Activated effector memory CD4-positive, alpha-beta T cell treated with anti-CD3 and anti-CD28 coated beads, Interleukin-2, amount 50 U/mL, for 16 hours (primary cell): Measurements from ENCODE around the gene KDM4B.

Experiments
- DNase-seq: peaks from one replicate; pipeline ENCODE4 v3.0.0-alpha.2; 2020

Gene KDM4B

DNA sequence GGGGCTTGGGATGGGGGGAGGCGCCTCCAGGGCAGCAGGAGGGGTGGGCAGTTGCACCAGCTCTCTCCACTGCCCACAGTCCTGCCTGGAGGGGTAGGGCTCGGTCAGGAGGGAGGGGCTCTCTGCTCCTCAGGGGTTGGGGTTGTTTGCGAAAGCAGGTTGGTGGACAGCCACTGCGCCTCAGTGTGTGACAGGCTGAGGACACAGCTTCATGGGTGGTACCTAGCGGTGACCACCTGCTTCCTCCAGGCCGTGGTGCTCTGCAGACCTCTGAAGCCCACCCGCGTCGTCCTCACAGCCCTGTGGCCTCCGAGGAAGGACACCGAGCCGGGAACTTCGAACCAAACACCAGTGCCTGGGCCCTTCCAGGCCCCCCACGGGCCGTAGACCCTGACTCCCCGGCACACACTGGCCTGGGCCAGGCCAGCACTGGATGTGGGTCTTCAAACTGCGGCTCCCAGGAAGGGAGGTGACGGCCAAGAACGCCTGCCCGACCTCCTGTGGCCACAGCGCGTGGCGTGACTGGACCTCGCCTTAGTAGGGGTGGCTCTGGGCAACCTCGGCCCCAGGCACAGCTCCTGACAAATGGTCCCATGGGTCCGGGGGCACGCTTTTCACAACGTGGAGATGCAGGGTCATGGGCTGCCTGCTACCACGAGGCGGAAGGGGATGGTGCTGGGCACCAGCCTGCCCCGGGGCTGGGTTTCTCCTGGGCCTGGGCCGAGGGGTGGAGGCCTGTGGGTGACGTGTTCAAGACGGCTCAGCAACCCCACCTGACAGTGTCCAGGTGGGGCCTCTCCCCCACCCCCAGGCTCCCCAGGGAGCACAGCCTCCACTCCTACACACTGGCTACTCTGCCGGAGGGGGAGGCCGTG, 173.2 kb downstream of the KDM4B start:
- DNase-seq = no peak

DNA sequence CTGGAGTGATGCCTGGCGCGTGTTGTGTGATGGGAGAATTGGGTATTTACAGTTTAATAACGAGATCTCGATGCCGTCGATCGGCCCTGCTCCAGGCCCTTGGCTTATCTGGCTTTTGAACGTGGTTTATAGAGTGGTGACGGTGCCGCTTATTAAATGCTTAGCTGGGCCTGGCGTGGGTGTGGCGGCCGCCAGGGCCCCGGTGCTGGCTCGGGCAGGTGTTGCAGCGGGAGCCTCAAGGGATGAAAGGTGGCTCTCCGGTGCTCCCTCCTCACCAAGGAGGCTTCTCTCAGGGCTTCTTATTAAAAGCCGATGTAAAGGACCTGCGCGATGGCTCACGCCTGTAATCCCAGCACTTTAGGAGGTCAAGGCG, 173.8 kb downstream of the KDM4B start:
- no peak for DNase-seq

DNA sequence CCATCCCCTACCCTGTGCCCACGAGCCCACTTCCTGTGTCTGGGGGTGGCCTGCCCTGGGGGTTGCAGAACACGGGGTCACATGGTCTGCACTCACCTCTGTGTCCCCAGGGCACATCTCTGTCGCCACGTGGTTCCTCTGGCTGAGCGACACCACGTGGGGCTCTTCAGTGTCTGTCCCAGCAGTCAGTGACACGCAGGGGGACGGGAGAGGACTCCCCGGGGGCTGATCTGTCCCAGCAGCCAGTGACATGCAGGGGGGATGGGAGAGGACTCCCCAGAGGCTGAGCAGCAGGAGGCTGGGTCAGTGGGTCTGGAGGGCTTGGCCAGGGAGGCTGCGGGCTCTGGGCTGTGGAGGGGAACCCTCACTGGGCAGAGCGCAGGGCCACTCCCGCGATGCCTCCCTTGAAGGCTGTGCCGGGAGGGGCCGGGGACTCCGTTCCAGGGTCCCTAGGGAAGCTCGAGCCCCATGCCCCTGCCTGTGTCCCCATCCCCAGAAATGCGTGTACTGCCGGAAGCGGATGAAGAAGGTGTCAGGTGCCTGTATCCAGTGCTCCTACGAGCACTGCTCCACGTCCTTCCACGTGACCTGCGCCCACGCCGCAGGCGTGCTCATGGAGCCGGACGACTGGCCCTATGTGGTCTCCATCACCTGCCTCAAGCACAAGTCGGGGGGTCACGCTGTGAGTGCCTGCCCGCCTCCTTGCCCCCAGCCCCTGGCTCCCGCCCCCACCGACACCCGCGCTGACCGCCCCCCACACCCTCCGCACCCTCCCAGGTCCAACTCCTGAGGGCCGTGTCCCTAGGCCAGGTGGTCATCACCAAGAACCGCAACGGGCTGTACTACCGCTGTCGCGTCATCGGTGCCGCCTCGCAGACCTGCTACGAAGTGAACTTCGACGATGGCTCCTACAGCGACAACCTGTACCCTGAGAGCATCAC, 174.8 kb downstream of the KDM4B start:
- no peak for DNase-seq

DNA sequence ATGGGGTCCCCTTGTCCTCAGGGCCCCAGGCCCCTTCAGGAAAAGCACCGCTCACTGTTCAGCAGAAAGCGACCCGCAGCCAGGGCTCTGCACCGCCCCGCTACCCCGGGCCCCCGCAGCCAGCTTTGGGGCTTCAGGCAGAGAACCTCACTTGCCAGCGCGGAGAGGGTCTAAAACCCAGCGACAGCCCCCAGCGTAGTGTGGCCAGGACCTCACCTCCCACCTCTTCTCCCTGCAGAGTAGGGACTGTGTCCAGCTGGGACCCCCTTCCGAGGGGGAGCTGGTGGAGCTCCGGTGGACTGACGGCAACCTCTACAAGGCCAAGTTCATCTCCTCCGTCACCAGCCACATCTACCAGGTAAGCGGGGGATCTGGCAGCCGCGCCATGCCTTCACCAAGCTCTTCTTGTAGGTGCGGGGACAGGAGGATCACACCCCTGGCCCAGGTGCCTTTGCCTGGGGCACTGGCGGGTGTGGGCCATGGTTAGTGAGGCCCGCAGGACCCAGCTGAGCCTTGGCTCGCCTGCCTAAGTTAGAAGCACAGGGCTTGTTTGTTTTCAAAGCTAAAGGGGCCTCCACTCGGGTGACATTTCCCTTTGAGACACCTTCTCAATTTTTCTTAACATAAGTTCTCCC, 175.7 kb downstream of the KDM4B start:
- DNase-seq = no peak

DNA sequence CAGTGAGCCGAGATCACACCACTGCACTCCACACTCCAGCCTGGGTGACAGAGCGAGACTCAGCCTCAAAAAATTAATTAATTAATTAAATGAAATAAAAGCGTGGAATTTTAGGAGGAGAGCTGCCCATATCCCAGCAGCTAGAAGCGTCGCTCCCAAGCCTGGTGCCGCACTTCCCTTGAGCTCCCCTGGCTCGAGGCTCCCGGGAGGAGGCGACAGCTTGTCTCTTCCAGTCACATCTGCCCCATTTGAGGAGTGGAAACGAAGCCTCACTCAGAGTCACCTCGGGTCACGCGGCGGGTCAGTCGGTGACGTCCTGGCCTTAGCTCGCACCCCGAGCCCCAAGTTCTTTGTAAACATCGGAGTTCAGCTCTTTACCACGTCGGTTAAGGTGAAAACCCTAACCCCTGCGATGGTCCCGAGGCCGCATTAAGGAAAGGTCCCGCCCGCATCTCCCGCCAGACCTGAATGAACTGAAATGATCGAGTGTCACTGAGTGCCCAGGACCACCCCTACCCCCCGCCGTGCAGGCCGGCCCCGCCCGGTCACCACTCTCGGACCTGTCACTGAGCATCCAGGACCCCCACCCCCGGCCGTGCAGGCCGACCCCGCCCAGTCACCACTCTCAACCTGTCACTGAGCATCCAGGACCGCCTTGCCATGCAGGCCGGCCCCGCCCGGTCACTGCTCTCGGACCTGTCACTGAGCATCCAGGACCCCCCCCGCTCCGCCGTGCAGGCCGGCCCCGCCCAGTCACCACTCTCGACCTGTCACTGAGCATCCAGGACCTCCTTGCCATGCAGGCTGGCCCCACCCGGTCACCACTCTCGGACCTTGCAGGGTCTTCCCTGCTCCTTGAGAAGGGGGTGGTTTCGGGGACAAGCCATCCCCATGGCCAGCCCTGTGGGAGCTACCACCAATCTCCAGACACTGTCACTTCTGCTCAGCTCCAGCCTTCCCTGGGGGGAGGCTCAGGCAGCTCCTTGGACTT, 176.9 kb downstream of the KDM4B start:
- DNase-seq = no peak

DNA sequence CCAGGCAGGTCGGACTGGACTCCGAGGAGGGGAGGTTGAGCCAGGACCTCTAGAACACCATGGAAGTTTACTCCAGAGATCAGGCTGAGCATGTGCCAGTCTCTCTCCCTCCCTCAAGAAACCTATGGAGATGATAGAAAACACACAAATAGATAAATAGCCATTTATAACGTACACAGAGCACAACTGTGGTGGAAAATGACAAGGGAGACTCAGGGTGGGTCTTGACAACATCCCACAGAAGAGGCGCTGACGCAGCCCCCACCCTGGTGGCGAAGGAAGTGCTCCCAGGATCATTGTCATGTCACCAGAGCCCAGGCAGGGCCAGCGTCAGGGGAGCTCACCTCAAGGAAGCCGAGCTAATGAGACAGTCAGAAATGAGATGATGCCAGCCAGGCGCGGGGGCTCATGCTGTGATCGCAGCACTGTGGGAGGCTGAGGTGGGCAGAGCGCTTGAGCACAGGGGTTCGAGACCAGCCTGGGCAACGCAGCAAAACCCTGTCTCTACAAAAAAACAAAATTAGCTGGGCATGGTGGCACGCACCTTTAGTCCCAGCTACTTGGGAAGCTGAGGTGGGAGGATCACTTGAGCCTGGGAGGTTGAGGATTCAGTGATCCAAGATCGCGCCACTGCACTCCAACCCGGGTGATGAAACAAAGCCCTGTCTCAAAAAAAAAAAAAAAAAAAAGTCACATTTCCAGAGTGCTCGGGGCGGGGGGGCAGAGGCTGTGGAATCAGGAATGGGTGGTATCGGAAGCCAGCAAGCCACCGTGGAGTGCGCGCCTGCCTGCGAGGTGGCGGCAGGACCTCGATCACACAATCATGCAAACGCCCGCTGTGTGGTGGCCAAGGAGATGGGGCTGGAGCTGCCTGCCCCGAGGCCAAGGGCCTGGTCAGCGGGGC, 178.4 kb downstream of the KDM4B start:
- DNase-seq = no peak

DNA sequence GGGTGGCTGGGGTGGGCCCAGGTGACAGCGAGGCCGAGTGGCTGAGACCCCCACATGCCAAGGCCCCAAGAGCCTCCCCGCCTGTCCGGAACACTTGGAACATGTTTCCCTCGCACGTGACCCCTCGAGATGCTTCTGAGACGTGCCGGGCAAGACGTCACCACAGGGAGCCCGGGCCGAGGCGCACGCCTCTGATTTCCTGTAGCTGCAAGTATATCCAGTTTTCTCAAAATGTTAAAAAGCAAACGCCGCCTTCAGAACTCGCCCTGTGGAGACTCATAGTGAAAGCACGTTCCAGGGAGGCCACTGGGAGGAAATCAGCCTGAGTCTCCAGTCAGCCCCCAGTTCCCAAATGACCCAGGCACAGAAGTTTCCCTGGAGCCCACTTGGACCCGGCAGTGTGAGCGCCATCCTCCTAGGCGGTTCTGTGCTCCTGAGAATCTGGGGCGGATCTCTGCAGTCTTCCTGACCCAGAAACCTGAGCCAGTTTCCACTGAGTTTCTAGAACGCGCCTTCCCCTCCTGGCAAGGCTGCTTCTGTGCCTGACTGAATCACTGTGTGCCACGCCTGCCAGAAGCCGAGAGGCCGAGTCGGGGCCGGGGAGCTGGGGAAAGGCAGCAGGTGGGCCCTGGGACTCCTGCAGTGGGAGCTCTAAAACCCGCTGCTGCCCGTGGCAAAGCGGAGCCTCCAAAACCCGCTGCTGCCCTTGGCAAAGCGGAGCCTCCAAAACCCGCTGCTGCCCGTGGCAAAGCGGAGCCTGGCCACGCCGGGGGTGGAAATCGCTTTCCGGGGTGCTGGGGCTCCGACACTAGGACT, 179.3 kb downstream of the KDM4B start:
- no peak for DNase-seq

DNA sequence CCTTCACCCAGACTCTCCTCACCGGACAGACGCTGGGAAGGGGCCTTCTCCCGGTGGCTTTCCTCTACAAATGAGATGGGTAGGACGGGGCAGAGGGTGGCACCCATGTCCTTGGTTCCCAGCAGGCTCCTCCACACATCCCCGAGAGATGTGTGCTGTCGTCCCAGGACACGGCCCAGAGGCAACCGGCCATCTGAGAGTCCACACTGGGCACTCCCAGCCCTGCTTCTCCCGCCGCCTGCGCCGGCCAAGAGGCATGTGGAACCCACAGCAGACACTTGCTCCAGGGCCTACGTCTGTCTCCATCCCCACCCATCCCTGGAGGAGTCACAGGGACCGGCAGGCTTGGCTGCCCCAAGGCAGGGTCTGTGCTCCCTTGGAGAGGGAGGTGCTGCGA, 179.9 kb downstream of the KDM4B start:
- DNase-seq = no peak

DNA sequence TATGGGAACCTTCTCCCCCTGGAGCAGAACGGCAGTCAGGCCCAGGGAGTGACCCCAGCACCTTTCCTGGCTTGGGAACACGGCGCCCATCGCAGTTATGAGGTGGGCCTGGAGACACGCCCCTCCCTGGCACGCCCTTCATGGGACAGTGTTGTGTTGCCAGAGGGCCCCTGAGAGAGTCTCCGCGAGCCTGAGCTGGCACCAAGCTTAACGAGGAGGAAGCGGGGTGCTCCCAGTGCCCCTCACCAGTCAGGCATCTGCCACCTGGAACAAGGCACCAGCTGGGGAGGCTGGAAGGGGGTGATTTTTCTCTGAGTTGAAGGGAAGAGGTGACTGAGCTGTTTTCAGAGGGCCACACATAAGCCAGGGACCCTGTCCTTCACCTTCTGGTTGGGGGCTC, 180.6 kb downstream of the KDM4B start:
- DNase-seq = peak; percentile 55

DNA sequence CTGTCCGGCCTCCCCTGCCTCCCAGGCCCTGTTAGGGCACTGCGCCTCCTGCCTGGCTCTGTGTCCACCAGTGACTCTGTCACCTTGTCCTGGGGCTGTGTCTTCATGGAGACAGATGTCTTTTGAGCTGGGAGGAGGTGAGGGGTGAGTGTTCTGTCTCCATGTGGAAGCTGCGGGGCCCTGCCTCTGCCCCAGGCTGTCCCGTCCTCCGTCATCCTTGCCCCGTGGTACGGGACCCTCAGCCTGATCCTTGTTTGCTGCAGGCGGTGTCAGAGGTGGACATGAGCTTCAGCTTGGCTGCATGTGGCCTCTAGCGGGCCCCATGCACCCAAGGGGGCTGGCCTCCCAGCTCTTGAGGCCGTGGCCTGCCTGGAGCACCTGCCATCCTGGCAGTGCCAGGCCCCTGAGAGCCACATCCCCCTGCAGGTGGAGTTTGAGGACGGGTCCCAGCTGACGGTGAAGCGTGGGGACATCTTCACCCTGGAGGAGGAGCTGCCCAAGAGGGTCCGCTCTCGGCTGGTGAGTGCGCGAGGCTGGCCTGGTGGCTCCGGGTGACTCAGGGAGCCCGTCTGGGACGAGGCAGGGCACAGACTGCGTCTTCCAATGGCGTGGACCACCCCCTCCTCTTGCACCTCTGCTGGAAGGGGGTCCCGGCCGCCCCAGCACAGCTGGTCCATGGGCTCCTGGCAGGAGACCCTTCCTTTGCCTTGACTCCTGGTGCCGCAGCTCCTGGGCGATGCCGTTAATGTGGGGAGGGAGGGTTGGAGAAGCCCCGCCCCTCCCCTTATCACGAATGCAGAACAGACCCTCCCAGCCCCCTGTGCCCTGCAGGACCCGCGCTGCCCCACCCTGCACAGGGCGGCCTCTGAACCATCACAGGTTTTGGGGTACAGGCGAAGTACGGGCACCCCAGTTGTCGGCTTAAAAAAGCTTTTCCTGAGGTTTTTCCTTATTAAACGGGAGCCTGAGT, 181.3 kb downstream of the KDM4B start:
- peak; percentile 46 for DNase-seq

DNA sequence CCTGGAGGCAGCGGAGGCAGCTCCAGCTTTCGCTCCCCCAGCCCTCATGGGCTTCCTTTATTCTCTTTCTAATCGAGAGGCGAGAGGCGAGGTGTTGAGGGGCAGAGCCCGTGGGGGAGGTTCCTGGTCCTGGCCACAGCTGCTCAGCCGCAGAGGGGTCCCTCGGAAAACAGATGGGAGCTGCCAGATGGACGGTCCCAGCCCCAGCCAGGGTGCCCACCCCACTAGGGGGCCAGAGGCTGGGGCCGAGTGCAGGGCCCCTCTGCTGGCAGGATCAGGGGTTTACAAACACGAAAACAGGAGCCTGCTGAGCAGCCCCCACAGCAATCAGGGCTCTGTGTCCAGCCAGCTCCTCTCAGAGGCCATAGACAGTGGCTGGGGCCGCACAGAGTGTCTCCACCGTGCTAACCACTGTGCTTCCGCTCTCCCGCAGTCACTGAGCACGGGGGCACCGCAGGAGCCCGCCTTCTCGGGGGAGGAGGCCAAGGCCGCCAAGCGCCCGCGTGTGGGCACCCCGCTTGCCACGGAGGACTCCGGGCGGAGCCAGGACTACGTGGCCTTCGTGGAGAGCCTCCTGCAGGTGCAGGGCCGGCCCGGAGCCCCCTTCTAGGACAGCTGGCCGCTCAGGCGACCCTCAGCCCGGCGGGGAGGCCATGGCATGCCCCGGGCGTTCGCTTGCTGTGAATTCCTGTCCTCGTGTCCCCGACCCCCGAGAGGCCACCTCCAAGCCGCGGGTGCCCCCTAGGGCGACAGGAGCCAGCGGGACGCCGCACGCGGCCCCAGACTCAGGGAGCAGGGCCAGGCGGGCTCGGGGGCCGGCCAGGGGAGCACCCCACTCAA, 182.2 kb downstream of the KDM4B start:
- peak; percentile 50 for DNase-seq

DNA sequence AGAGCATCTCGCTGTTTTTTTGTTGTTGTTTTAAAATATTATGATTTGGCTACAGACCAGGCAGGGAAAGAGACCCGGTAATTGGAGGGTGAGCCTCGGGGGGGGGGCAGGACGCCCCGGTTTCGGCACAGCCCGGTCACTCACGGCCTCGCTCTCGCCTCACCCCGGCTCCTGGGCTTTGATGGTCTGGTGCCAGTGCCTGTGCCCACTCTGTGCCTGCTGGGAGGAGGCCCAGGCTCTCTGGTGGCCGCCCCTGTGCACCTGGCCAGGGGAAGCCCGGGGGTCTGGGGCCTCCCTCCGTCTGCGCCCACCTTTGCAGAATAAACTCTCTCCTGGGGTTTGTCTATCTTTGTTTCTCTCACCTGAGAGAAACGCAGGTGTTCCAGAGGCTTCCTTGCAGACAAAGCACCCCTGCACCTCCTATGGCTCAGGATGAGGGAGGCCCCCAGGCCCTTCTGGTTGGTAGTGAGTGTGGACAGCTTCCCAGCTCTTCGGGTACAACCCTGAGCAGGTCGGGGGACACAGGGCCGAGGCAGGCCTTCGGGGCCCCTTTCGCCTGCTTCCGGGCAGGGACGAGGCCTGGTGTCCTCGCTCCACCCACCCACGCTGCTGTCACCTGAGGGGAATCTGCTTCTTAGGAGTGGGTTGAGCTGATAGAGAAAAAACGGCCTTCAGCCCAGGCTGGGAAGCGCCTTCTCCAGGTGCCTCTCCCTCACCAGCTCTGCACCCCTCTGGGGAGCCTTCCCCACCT, 183.3 kb downstream of the KDM4B start:
- no peak for DNase-seq

DNA sequence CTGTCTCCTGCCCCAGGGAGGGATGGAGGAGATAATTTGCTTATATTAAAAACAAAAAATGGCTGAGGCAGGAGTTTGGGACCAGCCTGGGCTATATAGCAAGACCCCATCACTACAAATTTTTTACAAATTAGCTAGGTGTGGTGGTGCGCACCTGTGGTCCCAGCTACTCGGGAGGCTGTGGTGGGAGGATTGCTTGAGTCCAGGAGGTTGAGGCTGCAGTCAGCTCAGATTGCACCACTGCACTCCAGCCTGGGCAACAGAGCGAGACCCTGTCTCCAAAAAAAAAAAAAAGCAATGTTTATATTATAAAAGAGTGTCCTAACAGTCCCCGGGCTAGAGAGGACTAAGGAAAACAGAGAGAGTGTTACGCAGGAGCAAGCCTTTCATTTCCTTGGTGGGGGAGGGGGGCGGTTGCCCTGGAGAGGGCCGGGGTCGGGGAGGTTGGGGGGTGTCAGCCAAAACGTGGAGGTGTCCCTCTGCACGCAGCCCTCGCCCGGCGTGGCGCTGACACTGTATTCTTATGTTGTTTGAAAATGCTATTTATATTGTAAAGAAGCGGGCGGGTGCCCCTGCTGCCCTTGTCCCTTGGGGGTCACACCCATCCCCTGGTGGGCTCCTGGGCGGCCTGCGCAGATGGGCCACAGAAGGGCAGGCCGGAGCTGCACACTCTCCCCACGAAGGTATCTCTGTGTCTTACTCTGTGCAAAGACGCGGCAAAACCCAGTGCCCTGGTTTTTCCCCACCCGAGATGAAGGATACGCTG, 184.0 kb downstream of the KDM4B start:
- no peak for DNase-seq

DNA sequence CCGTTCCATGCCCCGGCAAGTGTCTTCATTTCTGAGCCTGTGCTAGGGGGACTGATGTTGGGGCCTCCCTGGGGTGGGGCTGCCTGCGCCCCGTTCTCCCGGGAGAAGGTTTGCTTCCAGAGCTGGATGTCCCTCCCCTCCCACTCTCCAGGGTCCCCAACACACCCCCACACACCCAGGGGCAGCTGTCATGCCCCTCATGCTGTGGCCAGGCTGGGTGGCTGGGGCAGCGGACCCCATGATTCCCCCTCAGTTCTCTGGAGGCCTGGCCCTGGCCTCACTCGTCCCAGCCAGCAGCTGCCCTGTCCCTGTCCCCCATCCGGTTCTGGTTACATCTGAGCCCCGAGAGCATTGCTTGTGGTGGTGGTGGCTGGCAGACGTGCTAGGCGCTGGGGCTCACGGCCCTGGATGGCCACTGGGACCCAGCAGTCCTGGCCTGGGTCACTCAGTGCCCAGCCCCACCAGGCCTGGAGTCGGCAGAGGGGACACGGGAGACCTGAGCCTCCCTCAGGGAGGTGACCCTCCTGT, 184.8 kb downstream of the KDM4B start:
- DNase-seq = no peak

DNA sequence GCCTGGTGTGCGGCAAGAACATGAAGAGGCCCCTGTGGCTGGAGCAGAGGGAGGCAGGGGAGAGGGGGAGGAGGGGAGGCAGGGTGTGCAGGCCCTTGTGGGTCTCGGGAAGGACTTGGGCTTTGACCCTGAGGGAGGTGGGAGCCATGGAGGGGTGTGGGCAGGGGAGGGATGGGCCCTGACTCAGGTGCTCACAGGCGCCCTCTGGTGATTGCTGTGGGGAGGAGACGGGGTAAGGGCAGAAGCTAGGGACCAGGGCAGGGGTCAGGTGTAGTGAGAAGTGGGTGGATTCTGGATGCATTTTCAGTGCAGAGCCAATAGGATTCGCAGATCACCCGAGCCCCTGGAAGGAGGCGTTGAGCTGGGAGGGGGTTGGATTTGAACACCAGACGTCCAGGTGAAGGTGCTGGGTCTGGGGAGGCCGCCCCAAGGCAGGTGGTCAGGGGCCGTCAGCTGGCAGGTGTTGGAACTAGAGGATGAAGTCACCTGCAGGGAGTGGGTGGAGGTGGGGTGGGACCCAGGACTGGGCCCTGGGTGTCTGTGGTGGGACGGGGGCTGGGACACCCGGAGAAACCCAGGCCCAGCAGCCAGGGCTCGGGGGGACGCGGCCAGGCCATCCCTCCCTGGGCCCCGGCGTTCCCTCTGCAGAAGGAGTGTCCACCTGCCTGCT, 185.4 kb downstream of the KDM4B start:
- no peak for DNase-seq
